Measurements from ENCODE around the gene SPEF1. TPM values are rescaled to one million over a fixed set of nuclear protein-coding genes. Genes with fewer than 3 reads are reported as not detected.

Gene SPEF1
- total and polyA plus RNA-seq, 9 donors = 0.43 to 27.9 (median 1.0) TPM; not detected in 3

DNA sequence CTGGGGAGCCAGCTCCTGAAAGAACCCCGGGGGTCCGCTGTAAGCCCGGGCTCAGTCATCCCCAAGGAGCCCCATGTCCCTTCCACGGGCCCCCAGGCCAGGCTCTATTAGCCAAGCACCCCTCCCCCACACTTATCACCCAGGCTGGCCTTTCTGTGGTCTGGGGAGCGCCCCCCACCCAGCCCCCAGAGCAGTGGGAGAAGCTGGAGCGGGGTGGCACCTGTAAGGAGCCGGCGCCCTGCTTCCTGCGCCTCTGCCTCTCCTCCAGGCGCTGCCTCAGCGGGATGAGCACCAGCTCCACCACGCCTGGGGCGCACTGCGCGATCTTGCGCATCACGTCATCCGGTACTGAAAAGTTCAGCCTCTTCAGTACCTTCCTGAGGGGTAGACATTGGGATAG lies 2.3 kb downstream of the SPEF1 start:
- 50 to 58% (median 53%) methylated on average over 18 of the region's 18 CpGs for WGBS, 3 donors
- intact Hi-C loops (cut with DNase I) = no loop called here

DNA sequence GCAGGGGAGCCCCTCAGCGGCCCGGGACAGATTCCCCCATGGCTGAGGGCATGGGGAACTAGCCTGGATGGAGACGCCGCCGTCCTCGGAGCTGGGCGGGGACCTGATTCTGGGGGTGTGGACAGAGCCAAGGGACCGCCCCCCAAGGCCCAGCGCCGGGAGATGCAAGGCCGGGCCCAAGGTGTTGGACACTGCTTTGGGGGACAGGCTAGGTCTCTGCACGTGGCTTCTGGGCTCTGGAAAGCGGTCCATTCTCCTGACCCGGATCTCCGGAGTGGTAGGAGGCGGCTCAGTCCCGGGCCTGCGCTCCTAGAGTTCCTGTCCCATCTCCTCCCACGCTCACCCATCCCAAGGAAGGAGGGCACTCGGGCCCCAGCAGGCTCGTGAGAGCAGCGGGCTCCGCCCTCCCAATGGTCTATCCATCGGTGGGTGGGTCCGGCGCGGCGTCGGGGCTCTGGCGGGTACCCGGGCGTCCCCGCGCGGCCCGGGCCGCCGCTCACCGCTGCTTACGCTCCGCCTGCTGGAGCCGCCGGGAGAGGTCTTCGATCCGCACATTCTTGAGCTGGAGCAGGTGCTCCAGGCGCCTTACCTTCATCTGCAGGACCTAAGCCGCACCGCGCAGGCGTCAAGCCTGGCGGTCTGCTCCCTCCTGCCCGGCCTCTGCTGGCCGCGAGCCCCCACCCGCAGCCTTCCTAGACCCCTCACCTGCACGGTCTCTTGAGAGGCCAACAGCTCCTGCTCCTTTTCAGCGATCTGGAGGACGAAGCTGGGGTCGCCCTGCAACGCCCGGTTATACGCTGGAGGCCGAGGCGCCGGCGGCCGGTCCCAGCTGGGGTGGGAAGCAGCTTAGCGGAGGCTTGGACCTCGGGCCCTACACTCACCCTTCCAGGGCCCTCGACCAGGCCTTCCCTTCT lies 3.3 kb downstream of the SPEF1 start:
- intact Hi-C loops (cut with DNase I) = no loop called here
- peak; percentile 68 to 77 (median 72) for DNase-seq
- peak overlapping the region; percentile 37 for H3K4me3 ChIP-seq
- H3K27me3 ChIP-seq = no peaks in the 10 kb centered on the region
- TF ChIP-seq EP300 (IDR thresholded peaks at IDR 0.05) (no peak), POLR2A (IDR thresholded peaks at IDR 0.05) (no peak)
- TF ChIP-seq, protein P1, sequence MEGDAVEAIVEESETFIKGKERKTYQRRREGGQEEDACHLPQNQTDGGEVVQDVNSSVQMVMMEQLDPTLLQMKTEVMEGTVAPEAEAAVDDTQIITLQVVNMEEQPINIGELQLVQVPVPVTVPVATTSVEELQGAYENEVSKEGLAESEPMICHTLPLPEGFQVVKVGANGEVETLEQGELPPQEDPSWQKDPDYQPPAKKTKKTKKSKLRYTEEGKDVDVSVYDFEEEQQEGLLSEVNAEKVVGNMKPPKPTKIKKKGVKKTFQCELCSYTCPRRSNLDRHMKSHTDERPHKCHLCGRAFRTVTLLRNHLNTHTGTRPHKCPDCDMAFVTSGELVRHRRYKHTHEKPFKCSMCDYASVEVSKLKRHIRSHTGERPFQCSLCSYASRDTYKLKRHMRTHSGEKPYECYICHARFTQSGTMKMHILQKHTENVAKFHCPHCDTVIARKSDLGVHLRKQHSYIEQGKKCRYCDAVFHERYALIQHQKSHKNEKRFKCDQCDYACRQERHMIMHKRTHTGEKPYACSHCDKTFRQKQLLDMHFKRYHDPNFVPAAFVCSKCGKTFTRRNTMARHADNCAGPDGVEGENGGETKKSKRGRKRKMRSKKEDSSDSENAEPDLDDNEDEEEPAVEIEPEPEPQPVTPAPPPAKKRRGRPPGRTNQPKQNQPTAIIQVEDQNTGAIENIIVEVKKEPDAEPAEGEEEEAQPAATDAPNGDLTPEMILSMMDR (IDR thresholded peaks at IDR 0.05) = no peak
- no peak overlapping the region for H3K27ac ChIP-seq
- H3K4me1 ChIP-seq (ENCODE audit: insufficient read depth) = peaks cover 5% of the 10 kb centered on the region
- WGBS, 3 donors = 3 to 5% (median 4%) methylated on average over 55 to 70 of the region's 70 CpGs
- no peaks in the 10 kb centered on the region for H3K9me3 ChIP-seq
- no peaks in the 10 kb centered on the region for H3K36me3 ChIP-seq

More for the DNA sequence above, 2.3 kb downstream of the SPEF1 start:
- DNase-seq = no peak
- TF ChIP-seq, protein P1 (IDR thresholded peaks at IDR 0.05) = no peak
- TF ChIP-seq EP300 (IDR thresholded peaks at IDR 0.05) = no peak
- TF ChIP-seq POLR2A (IDR thresholded peaks at IDR 0.05) = no peak
- no peaks in the 10 kb centered on the region for H3K9me3 ChIP-seq
- no peak overlapping the region for H3K27ac ChIP-seq
- peaks cover 5% of the 10 kb centered on the region for H3K4me1 ChIP-seq (ENCODE audit: insufficient read depth)
- H3K27me3 ChIP-seq = no peaks in the 10 kb centered on the region
- no peaks in the 10 kb centered on the region for H3K36me3 ChIP-seq
- H3K4me3 ChIP-seq = no peak overlapping the region

DNA sequence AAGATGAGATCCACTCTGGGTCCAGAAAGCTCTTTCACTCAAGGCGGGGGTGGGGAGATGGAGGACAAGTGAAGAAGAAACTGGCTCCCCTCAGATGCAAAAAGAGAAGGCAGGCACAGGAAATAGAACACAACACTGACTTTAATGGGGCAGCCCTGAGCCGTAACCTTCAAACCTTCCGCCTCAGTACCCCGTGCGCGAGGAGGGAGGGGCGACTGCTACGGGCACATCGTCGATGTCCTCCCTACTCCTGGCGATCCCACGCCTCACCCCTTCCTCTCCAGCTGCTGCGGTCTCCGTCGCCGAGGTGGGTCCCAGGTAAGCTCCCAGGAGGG lies 3.9 kb downstream of the SPEF1 start:
- no peaks in the 10 kb centered on the region for H3K9me3 ChIP-seq
- H3K27ac ChIP-seq = no peak overlapping the region
- H3K4me3 ChIP-seq = peak overlapping the region; percentile 37
- DNase-seq = no peak
- WGBS, 3 donors = 9 to 13% (median 9%) methylated on average over 16 of the region's 16 CpGs
- H3K4me1 ChIP-seq (ENCODE audit: insufficient read depth) = peaks cover 5% of the 10 kb centered on the region
- intact Hi-C loops (cut with DNase I) = no loop called here
- TF ChIP-seq POLR2A (IDR thresholded peaks at IDR 0.05) = no peak
- TF ChIP-seq EP300 (IDR thresholded peaks at IDR 0.05) = no peak
- TF ChIP-seq, protein P1 (IDR thresholded peaks at IDR 0.05) = no peak
- no peaks in the 10 kb centered on the region for H3K27me3 ChIP-seq
- no peaks in the 10 kb centered on the region for H3K36me3 ChIP-seq

DNA sequence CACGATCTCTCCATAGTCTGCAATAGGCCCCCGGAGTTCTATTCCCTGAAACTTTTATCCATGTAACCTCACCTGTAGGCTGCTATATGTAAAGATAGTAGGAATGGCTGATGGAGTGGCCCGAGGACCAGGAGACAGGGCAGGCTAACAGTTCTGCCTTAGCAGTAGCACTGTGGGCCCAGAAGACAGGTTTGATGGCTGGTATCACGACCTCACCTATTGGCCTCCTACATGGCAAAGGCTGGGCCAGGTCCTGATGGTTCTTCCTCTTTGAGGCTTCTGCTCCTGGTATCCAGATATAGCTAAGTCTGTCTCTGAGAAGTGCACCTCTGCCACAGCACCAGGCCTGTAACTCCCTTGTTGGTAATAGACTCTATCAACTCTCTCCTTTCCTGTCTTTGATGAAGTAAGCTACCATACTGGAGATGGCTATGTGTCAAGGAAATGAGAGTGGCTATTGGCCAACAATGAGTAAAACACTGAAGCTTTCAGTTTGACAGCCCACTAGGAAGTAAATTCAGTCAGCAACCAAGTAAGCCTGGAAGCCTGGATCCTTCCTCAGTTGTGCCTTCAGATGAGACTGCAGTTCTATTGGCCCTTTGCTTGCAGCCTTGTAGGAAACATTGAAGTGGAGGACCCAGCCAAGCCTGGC lies 5.7 kb downstream of the SPEF1 start:
- Histone ChIP-seq H3K4me3 (no peak overlapping the region), H3K27ac (no peak overlapping the region), H3K27me3 (no peaks in the 10 kb centered on the region), H3K36me3 (no peaks in the 10 kb centered on the region), H3K4me1 (ENCODE audit: insufficient read depth) (peaks cover 2% of the 10 kb centered on the region), H3K9me3 (no peaks in the 10 kb centered on the region)
- no peak for TF ChIP-seq EP300 (IDR thresholded peaks at IDR 0.05)
- TF ChIP-seq, protein P1 (IDR thresholded peaks at IDR 0.05) = no peak
- no peak for TF ChIP-seq POLR2A (IDR thresholded peaks at IDR 0.05)
- intact Hi-C loops (cut with DNase I) = no loop called here
- DNase-seq = no peak
- WGBS, 3 donors = 92 to 94% (median 93%) methylated on average over 4 of the region's 4 CpGs
